ENCODE data around the gene EPB41L2.

- TF ChIP-seq POLR2A (IDR thresholded peaks at IDR 0.05) (no peak), CTCF (IDR thresholded peaks at IDR 0.05) (no peak)
Observed at GRCh38 chr6:130959951-130960350, 103.1 kb downstream of the EPB41L2 start.

Measured in body of pancreas (tissue), 4 donors.